ENCODE data around the gene EML4.
A peak's percentile ranks its signal among the peaks of the same experiment; 100 is the strongest.

Gene EML4

DNA sequence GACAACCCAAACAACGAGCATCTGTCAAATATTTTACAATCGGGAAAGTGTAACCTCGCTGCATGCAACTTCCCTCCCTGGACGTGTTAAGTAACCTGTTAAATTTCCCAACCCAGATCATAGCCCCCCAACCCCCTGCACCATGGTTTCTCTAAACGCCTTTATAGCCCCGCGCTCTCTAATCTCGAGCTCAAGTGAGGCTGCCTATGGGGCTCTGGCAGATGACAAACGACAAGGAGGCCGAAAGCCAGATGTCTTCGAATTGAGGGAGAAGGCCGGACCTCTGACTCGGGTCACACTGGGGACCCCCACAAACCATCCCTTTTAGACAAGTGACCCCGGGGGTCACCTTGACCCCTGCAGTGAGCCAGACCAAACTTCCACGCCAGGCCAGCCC is 191.3 kb downstream of the EML4 start:
- peak overlapping the region; percentile 98 for H3K4me3 ChIP-seq (ENCODE audit: low read depth, low read length)

DNA sequence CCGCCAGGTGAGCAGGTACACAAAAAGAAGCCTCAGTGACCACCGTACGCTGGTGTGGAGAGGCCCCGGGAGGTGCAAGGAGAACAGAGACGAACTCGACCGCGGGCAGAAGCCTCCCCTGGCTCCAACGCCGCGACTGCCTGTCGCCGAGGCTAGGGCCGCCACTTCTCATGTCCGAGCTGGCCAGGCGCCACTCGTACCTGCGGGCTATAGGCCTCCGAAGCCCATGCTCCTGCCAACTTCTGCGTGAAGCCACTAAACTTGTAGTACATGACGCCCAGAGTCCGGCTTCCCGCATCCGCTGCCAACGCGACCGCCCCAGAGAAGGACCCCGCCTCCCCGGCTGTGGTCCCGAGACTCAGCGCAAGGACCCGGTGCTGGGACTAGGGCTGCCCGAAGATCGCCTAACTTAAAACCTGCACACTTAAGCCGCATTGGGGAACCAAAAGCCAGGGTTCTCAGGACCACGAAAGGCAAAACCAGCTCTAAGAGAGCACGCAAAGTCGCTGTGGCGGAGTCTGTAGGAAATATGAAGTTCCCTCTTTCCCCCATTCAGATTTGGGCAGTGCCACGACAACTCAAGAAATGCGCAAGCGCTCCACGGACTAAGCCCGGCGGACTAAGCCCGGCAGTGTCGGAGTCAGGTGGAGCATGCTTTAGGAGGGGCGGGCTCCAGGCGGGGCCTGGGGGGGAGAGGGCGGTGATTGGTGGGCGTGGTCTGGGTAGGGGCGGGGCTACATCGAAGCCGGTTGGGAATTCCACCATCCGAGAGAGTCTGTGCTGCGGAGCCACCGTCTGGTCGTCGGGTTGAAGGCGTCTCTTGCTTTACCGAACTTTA is 192.0 kb downstream of the EML4 start, which contains the start of gene COX7A2L:
COX7A2L (minus strand) TSS at position 328 of the 838 bp plus-strand sequence; CDS start at position 272, 56 bp downstream.
- TF ChIP-seq CTCF (IDR thresholded peaks at IDR 0.05; ENCODE audit: low read depth, low read length), result 0 out of 2 replicates have a peak, but pooled peaks have one; percentile 13
- peak within 1 kb of the TSS; percentile 98 for H3K4me3 ChIP-seq (ENCODE audit: low read depth, low read length)

More for the DNA sequence above, 191.3 kb downstream of the EML4 start:
- no peak for TF ChIP-seq CTCF (IDR thresholded peaks at IDR 0.05; ENCODE audit: low read depth, low read length)

DNA sequence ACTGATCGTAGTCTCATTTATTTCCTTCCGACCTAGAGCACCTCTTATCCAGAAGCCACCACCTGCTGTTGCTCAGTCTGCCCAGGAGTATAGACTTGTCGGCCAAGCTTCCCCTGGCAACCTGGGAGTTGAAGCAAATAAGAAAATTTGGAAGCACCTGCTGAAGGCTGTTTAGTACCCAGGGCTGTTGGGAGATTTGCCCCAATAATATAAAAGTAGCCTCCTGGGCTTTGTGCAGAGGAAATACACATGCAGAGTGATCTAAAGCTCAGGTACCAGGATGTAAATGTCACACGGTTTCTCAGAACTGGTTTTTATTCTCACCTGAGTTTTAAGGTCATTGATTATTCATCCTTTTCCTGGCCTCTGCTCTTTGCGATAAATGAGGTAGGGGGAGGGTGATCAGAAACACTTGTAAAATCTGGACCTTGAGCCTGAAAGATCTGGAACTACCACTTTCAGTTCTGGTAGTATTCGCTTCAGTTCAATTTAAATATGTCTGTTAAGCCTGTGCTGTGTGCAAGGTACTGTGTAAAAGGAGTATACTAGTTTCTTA is 192.7 kb downstream of the EML4 start:
- no peak for TF ChIP-seq CTCF (IDR thresholded peaks at IDR 0.05; ENCODE audit: low read depth, low read length)
- H3K4me3 ChIP-seq (ENCODE audit: low read depth, low read length), result peak overlapping the region; percentile 46

- TF ChIP-seq CTCF (IDR thresholded peaks at IDR 0.05; ENCODE audit: low read depth, low read length), result no peak
- no peak overlapping the region for H3K4me3 ChIP-seq (ENCODE audit: low read depth, low read length)
Measured at GRCh38 chr2:42363413-42363812, 194.3 kb downstream of the EML4 start.

- no peak for TF ChIP-seq CTCF (IDR thresholded peaks at IDR 0.05; ENCODE audit: low read depth, low read length)
- no peak overlapping the region for H3K4me3 ChIP-seq (ENCODE audit: low read depth, low read length)
Measured at GRCh38 chr2:42364658-42365057, 195.5 kb downstream of the EML4 start.

- no peak for TF ChIP-seq CTCF (IDR thresholded peaks at IDR 0.05; ENCODE audit: low read depth, low read length)
- H3K4me3 ChIP-seq (ENCODE audit: low read depth, low read length), result no peak overlapping the region
Measured at GRCh38 chr2:42366411-42366810, 197.3 kb downstream of the EML4 start.

DNA sequence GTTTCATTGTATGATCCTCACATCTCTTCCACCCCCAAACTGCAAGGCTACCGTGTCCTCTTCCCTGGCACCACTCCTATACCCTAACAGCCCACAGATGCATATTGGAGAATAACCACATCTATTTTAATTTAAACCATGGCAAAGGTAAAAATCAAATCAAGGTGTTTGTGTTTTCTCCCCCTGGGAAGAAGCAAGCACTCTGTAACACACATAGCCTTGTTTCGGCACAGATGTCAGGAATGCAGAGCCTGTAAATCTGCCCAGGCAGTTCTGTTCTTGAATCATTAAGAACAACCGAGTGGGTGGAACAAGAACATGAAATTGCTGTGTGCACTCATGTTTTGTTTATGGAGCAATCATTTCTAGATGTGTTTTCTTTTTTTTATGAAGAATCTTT is 198.7 kb downstream of the EML4 start:
- no peak for TF ChIP-seq CTCF (IDR thresholded peaks at IDR 0.05; ENCODE audit: low read depth, low read length)
- H3K4me3 ChIP-seq (ENCODE audit: low read depth, low read length), result no peak overlapping the region
